ENCODE results near the gene TNS2. TPM values are rescaled to one million over a fixed set of nuclear protein-coding genes. Genes with fewer than 3 reads are reported as not detected.

TNS2 gene
- total and polyA plus RNA-seq, 2 donors (not counting 1 experiment from before 2014, with no cell fraction given), result 0.60 to 1.3 TPM

- Histone ChIP-seq H3K9ac (ENCODE audit: low read length) (no peak overlapping the region), H3K4me1 (ENCODE audit: control insufficient read depth in 2 of 2, insufficient read depth in 2 of 2, low read length in 2 of 2) (no peaks in the 10 kb centered on the region), H3K9me3 (ENCODE audit: control extremely low read depth in 1 of 3, control insufficient read depth in 2 of 3, insufficient read depth in 1 of 3, low read length in 2 of 3) (no peaks in the 10 kb centered on the region), H3K27ac (ENCODE audit: low read length in 2 of 2) (no peak overlapping the region), H2AFZ (ENCODE audit: insufficient read depth, low read depth, low read length, poor library complexity, severe bottlenecking) (no peak overlapping the region), H3K27me3 (replicated peaks in 1 of 4; ENCODE audit: control extremely low read depth in 1 of 4, control insufficient read depth in 3 of 4, insufficient read depth in 4 of 4, low read length in 3 of 4) (no peaks in the 10 kb centered on the region), H3K79me2 (ENCODE audit: control insufficient read depth, insufficient read depth, low read length) (peaks cover 6% of the 10 kb centered on the region), H3K4me3 (ENCODE audit: control extremely low read depth in 1 of 5, extremely low read depth in 1 of 5, insufficient read depth in 1 of 5, low read depth in 2 of 5, low read length in 4 of 5) (no peak overlapping the region), H3K36me3 (replicated peaks in 1 of 2; ENCODE audit: control extremely low read depth in 1 of 2, control insufficient read depth in 1 of 2, extremely low read depth in 1 of 2, insufficient read depth in 2 of 2, low read length in 1 of 2) (peaks cover 26 to 82% of the 10 kb centered on the region in 2 experiments), H4K20me1 (ENCODE audit: control insufficient read depth, insufficient read depth, low read length, poor library complexity, severe bottlenecking) (peaks cover 18% of the 10 kb centered on the region), H3K4me2 (replicated peaks; ENCODE audit: low read depth, low read length, poor library complexity, severe bottlenecking) (no peak overlapping the region)
- Mint-ChIP-seq H3K9me3 (ENCODE audit: insufficient read depth) (no peaks in the 10 kb centered on the region), H3K27me3 (no peaks in the 10 kb centered on the region), H3K4me3 (no peak overlapping the region), H3K4me1 (no peaks in the 10 kb centered on the region), H3K27ac (no peak overlapping the region)
- ChIA-PET POLR2A (interaction anchor here (0.6 kb wide), 1 partner anchor 11 kb away, joined by 3 read pairs; no protein-coding TSS in a partner anchor), CTCF (no interaction called here)
- intact Hi-C loops (cut with micrococcal nuclease), result no loop called here
- WGBS (ENCODE audit: insufficient coverage), result 100% methylated on average over 1 of the region's 8 CpGs
- DNase-seq (no peak), ATAC-seq (ENCODE audit: low read depth) (no peak)
- no peak for TF ChIP-seq EZH2 (IDR thresholded peaks at IDR 0.05; ENCODE audit: borderline replicate concordance, insufficient read depth, low read depth, low read length, poor library complexity, severe bottlenecking)
- no peak for TF ChIP-seq CTCF (IDR thresholded peaks at IDR 0.05)
Observed at GRCh38 chr12:53034459-53034858, 15.4 kb upstream of the TNS2 start.

- Histone ChIP-seq H3K27ac (ENCODE audit: low read length in 2 of 2) (no peak overlapping the region), H3K9ac (ENCODE audit: low read length) (no peak overlapping the region), H3K36me3 (replicated peaks in 1 of 2; ENCODE audit: control extremely low read depth in 1 of 2, control insufficient read depth in 1 of 2, extremely low read depth in 1 of 2, insufficient read depth in 2 of 2, low read length in 1 of 2) (peaks cover 24 to 69% of the 10 kb centered on the region in 2 experiments), H3K9me3 (ENCODE audit: control extremely low read depth in 1 of 3, control insufficient read depth in 2 of 3, insufficient read depth in 1 of 3, low read length in 2 of 3) (no peaks in the 10 kb centered on the region), H4K20me1 (ENCODE audit: control insufficient read depth, insufficient read depth, low read length, poor library complexity, severe bottlenecking) (peaks cover 6% of the 10 kb centered on the region), H3K4me3 (ENCODE audit: control extremely low read depth in 1 of 5, extremely low read depth in 1 of 5, insufficient read depth in 1 of 5, low read depth in 2 of 5, low read length in 4 of 5) (no peak overlapping the region), H3K27me3 (replicated peaks in 1 of 4; ENCODE audit: control extremely low read depth in 1 of 4, control insufficient read depth in 3 of 4, insufficient read depth in 4 of 4, low read length in 3 of 4) (no peaks in the 10 kb centered on the region), H3K79me2 (ENCODE audit: control insufficient read depth, insufficient read depth, low read length) (no peaks in the 10 kb centered on the region), H3K4me2 (replicated peaks; ENCODE audit: low read depth, low read length, poor library complexity, severe bottlenecking) (no peak overlapping the region), H3K4me1 (ENCODE audit: control insufficient read depth in 2 of 2, insufficient read depth in 2 of 2, low read length in 2 of 2) (no peaks in the 10 kb centered on the region), H2AFZ (ENCODE audit: insufficient read depth, low read depth, low read length, poor library complexity, severe bottlenecking) (no peak overlapping the region)
- intact Hi-C loops (cut with micrococcal nuclease), result no loop called here
- no peak for TF ChIP-seq CTCF (IDR thresholded peaks at IDR 0.05)
- TF ChIP-seq EZH2 (IDR thresholded peaks at IDR 0.05; ENCODE audit: borderline replicate concordance, insufficient read depth, low read depth, low read length, poor library complexity, severe bottlenecking), result no peak
- H3K27ac Mint-ChIP-seq, result no peak overlapping the region
- ChIA-PET POLR2A (no interaction called here), CTCF (no interaction called here)
- H3K27me3 Mint-ChIP-seq, result no peaks in the 10 kb centered on the region
- DNase-seq (no peak), ATAC-seq (ENCODE audit: low read depth) (no peak)
- no peak overlapping the region for H3K4me3 Mint-ChIP-seq
- H3K4me1 Mint-ChIP-seq, result no peaks in the 10 kb centered on the region
- WGBS (ENCODE audit: insufficient coverage), result no CpG with 5 or more reads among the region's 3 CpGs
- no peaks in the 10 kb centered on the region for H3K9me3 Mint-ChIP-seq (ENCODE audit: insufficient read depth)
Observed at GRCh38 chr12:53036802-53037201, 13.1 kb upstream of the TNS2 start.
